Mesothelial cell of epicardium (in vitro differentiated cells): ENCODE results near the gene LRRIQ4. TPM values are rescaled to one million over a fixed set of nuclear protein-coding genes. Genes with fewer than 3 reads are reported as not detected.

ENCODE experiments used
- DNase-seq, 2 experiments: peaks; one replicate each; pipeline ENCODE4 v3.0.0; 2021; ENCODE audit warnings: low spot score in 2 of 2; ENCODE audit not compliant: unreplicated experiment in 2 of 2
- H3K27ac Mint-ChIP-seq: 2 replicates; pipeline ENCODE4 v1.8.0; 2021; ENCODE audit warnings: mixed read lengths
- H3K27me3 Mint-ChIP-seq: 2 replicates; pipeline ENCODE4 v1.8.0; 2021; ENCODE audit warnings: low read depth, mixed read lengths
- H3K36me3 Mint-ChIP-seq: 2 replicates; pipeline ENCODE4 v1.8.0; 2021; ENCODE audit warnings: mixed read lengths
- H3K4me1 Mint-ChIP-seq: 2 replicates; pipeline ENCODE4 v1.8.0; 2021; ENCODE audit warnings: mixed read lengths
- H3K4me3 Mint-ChIP-seq: 2 replicates; pipeline ENCODE4 v1.8.0; 2021; ENCODE audit warnings: mild to moderate bottlenecking, moderate library complexity, mixed read lengths
- H3K9me3 Mint-ChIP-seq: 2 replicates; pipeline ENCODE4 v1.8.0; 2021; ENCODE audit warnings: mixed read lengths
- total RNA-seq: library from RNA; stranded (reverse); gene quantifications from 3 replicates; pipeline ENCODE4 v1.2.1, GENCODE V29; 2021
- TF ChIP-seq, protein P1 (sequence below): fragments of 200-600 bp; sonication (generic); IDR thresholded peaks from one replicate; pipeline ENCODE4 v1.5.0; 2021; ENCODE audit warnings: antibody characterized with exemption; ENCODE audit not compliant: unreplicated experiment

The LRRIQ4 gene
- total RNA-seq, 1 donor from 2014 or later = 0.16 TPM

DNA sequence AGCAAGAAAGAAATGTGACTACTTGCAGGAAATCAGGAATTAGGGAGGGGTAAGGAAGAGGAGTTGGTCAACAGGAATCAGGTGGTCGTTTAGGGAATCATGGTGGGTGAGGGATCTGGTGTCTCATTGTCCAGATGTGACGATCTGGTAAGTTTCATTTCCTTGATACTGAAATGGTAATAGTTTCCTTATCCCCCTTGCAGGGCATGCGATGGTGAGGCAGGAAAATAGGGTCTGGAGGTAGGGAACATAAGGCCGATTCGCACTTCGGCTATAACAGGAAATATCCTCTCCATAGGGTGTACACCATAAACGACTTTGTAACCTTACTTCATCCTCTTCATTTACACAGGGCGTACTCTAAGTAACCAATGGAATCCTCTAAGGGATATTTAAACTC is 608 bp downstream of the LRRIQ4 start:
- Mint-ChIP-seq H3K9me3 (peaks cover 18% of the 10 kb centered on the region), H3K27ac (peak overlapping the region; percentile 8), H3K27me3 (no peaks in the 10 kb centered on the region), H3K36me3 (peaks cover 10% of the 10 kb centered on the region), H3K4me3 (peak overlapping the region; percentile 88), H3K4me1 (peaks cover 25% of the 10 kb centered on the region)
- TF ChIP-seq, protein P1, sequence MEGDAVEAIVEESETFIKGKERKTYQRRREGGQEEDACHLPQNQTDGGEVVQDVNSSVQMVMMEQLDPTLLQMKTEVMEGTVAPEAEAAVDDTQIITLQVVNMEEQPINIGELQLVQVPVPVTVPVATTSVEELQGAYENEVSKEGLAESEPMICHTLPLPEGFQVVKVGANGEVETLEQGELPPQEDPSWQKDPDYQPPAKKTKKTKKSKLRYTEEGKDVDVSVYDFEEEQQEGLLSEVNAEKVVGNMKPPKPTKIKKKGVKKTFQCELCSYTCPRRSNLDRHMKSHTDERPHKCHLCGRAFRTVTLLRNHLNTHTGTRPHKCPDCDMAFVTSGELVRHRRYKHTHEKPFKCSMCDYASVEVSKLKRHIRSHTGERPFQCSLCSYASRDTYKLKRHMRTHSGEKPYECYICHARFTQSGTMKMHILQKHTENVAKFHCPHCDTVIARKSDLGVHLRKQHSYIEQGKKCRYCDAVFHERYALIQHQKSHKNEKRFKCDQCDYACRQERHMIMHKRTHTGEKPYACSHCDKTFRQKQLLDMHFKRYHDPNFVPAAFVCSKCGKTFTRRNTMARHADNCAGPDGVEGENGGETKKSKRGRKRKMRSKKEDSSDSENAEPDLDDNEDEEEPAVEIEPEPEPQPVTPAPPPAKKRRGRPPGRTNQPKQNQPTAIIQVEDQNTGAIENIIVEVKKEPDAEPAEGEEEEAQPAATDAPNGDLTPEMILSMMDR = no peak
- DNase-seq = no peak

DNA sequence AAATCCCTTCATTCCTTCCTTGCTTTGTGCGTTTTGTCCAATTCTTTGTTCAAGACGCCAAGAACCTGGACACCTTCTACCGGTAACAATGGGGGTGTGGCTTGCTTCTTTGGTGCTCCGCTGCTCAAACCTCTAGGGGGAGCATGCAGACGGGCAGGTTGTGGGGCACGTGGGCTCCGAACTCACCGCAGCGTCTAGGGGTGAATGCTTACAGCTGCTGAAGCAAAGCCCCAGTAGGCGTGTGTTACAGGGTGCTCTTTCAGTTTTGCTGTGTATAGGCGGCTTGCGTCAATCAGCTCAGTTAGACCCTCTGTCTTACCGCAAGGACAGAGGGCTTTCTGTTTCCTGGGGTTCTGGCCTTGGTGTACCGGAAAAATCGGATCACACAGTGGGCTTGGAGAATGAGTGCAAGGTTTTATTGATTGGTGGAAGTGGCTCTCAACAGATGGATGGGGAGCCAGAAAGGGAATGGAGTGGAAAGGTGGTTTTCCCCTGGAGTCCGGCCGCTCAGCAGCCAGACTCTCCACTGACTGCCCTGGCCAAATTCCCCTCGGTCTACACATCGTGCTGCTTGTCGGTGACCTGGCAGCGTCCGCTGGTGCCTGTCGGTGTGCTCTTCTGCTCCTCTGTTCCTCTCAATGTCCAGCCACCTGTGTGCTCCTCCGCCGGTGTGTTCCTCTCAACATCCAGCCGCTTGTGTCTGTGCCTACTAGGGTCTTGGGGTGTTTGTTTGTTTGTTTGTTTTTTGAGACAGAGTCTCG is 1.3 kb downstream of the LRRIQ4 start:
- H3K4me3 Mint-ChIP-seq = peak overlapping the region; percentile 88
- H3K4me1 Mint-ChIP-seq = peaks cover 30% of the 10 kb centered on the region
- H3K36me3 Mint-ChIP-seq = peaks cover 10% of the 10 kb centered on the region
- H3K9me3 Mint-ChIP-seq = peaks cover 18% of the 10 kb centered on the region
- DNase-seq = no peak
- no peaks in the 10 kb centered on the region for H3K27me3 Mint-ChIP-seq
- no peak overlapping the region for H3K27ac Mint-ChIP-seq
- TF ChIP-seq, protein P1 = no peak

DNA sequence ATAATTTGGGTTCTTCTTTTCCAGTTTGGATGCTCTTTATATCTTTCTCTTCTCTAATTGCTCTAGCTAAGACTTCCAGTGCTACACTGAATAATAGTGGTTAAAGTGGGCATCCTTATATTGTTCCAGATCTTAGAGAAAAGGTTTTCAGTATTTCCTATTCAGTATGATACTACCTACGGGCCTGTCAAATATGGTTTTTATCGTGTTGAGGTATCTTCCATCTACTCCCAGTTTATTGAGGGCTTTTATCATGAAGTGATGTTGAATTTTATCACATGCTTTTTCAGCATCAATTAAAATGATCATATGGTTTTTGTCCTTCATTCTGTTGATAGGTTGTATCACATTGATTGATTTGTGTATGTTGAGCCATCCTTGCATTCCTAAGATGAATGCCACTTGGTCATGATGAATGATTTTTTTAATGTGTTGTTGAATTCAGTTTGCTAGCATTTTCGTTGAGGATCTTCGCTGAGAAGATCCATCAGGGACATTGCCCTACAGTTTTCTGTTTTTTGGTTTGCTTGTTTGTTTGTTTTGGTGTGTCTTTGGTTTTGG is 3.0 kb downstream of the LRRIQ4 start:
- Mint-ChIP-seq H3K27ac (no peak overlapping the region), H3K36me3 (peaks cover 10% of the 10 kb centered on the region), H3K4me3 (no peak overlapping the region), H3K9me3 (peaks cover 18% of the 10 kb centered on the region), H3K27me3 (no peaks in the 10 kb centered on the region), H3K4me1 (peaks cover 46% of the 10 kb centered on the region)
- TF ChIP-seq, protein P1 = no peak
- no peak for DNase-seq

DNA sequence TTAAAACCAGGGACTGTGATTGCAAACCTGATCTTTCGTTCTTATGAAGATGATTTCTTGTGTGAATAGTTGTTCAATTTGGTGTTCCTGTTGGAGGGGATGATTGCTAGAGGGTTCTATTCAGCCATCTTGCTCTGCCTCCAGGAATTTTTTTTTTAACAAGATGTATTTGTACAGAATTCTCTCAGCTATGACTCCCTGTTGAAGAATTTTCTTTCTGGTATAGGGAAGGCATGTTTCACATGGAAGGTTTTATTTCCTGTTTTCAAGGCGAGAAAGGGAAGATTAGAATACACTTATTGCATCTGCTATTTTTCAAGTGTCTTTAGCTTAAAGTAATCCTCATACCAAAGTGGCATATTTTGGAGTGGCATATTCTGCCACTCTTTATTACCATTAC is 5.6 kb downstream of the LRRIQ4 start:
- Mint-ChIP-seq H3K9me3 (peaks cover 18% of the 10 kb centered on the region), H3K27ac (no peak overlapping the region), H3K27me3 (no peaks in the 10 kb centered on the region), H3K4me1 (peaks cover 33% of the 10 kb centered on the region), H3K4me3 (no peak overlapping the region), H3K36me3 (peaks cover 10% of the 10 kb centered on the region)
- TF ChIP-seq, protein P1 = no peak
- DNase-seq = no peak

DNA sequence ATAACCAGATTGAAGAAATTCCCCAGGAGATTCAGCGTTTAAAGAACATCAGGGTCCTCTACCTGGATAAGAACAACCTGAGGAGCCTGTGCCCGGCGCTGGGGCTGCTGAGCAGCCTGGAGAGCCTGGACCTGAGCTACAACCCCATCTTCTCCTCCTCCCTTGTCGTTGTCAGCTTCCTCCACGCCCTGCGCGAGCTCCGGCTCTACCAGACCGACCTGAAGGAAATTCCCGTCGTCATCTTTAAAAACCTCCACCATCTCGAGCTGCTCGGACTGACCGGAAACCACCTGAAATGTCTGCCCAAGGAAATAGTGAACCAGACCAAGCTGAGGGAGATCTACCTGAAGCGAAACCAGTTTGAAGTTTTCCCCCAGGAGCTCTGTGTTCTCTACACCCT is 9.4 kb downstream of the LRRIQ4 start:
- DNase-seq = no peak
- no peaks in the 10 kb centered on the region for H3K9me3 Mint-ChIP-seq
- H3K27ac Mint-ChIP-seq = no peak overlapping the region

More for the DNA sequence above, 9.4 kb downstream of the LRRIQ4 start:
- Mint-ChIP-seq H3K27me3 (no peaks in the 10 kb centered on the region), H3K4me1 (peaks cover 30% of the 10 kb centered on the region), H3K36me3 (no peaks in the 10 kb centered on the region), H3K4me3 (no peak overlapping the region)
- TF ChIP-seq, protein P1 = no peak
